SK-N-SH treated with all-trans-retinoic acid at 6 μM for 48 hours (cell line): ENCODE results near the gene DOCK1.

Experiments
- ARNTL ChIP-seq: fragments of 450-650 bp; formaldehyde crosslinking; IDR thresholded peaks from 2 replicates; pipeline ENCODE4 v1.5.0; 2020; ENCODE audit warnings: low read depth, mild to moderate bottlenecking, moderate library complexity, borderline replicate concordance
- CSDC2 ChIP-seq: fragments of 250-450 bp; sonication (Bioruptor Pico); IDR thresholded peaks from 2 replicates; pipeline ENCODE4 v1.5.0; 2020; ENCODE audit warnings: mild to moderate bottlenecking, moderate library complexity
- ESRRG ChIP-seq: fragments of 250-450 bp; sonication (Bioruptor Pico); IDR thresholded peaks from 2 replicates; pipeline ENCODE4 v1.6.1; 2021; ENCODE audit warnings: mild to moderate bottlenecking
- POU6F1 ChIP-seq: fragments of 250-450 bp; sonication (Bioruptor Pico); IDR thresholded peaks from 2 replicates; pipeline ENCODE4 v1.8.0; 2021; ENCODE audit warnings: low read depth, mild to moderate bottlenecking, moderate library complexity, borderline replicate concordance
- RARB ChIP-seq: fragments of 250-450 bp; sonication (Bioruptor Pico); IDR thresholded peaks from 2 replicates; pipeline ENCODE4 v1.8.0; 2021; ENCODE audit warnings: mild to moderate bottlenecking, moderate library complexity
- TCF4 ChIP-seq: fragments of 250-450 bp; sonication (Bioruptor Pico); IDR thresholded peaks from 2 replicates; pipeline ENCODE4 v1.8.0; 2021; ENCODE audit warnings: mild to moderate bottlenecking, moderate library complexity, borderline replicate concordance
- ZC3H10 ChIP-seq: fragments of 250-450 bp; sonication (Bioruptor Pico); IDR thresholded peaks from 2 replicates; pipeline ENCODE4 v1.5.1; 2021; ENCODE audit warnings: mild to moderate bottlenecking, moderate library complexity
- ZFP3 ChIP-seq: fragments of 250-450 bp; sonication (Bioruptor Pico); IDR thresholded peaks from 2 replicates; pipeline ENCODE4 v1.5.0; 2020; ENCODE audit warnings: mild to moderate bottlenecking, moderate library complexity
- ZFP30 ChIP-seq: fragments of 450-650 bp; formaldehyde crosslinking; IDR thresholded peaks from 2 replicates; pipeline ENCODE4 v1.5.0; 2022; ENCODE audit warnings: mild to moderate bottlenecking, moderate library complexity
- ZNF70 ChIP-seq: fragments of 450-650 bp; formaldehyde crosslinking; IDR thresholded peaks from 2 replicates; pipeline ENCODE4 v1.5.0; 2020; ENCODE audit warnings: mild to moderate bottlenecking, moderate library complexity
- ZNF8 ChIP-seq: fragments of 450-650 bp; formaldehyde crosslinking; IDR thresholded peaks from 2 replicates; pipeline ENCODE4 v1.5.0; 2020; ENCODE audit warnings: mild to moderate bottlenecking, moderate library complexity
- TF ChIP-seq, protein P1 (sequence below): fragments of 250-450 bp; sonication (Bioruptor Pico); IDR thresholded peaks from 2 replicates; pipeline ENCODE4 v1.8.0; 2020; ENCODE audit warnings: mild to moderate bottlenecking, moderate library complexity, borderline replicate concordance
- TF ChIP-seq, protein P2 (sequence below): fragments of 250-450 bp; sonication (Bioruptor Pico); IDR thresholded peaks from 2 replicates; pipeline ENCODE4 v1.5.0; 2020; ENCODE audit warnings: mild to moderate bottlenecking, moderate library complexity

DNA sequence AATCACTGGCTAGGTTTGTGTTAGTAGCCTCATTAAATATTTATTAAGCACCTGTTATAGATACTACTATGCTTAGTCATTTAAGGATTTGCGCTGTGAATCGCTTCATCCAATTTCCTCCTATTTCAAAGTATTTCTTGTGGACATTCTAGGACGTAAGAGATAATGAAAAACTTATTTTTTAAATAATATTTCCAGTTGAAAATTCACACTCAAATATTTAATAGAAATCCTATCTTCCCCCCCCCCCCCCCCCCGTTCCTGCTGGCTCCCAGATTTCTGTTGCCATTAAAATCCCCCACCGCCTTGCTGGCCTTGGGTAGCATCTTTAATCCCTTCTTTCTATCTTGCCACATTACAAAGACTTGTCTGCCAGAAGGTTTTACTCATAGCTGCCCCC lies 285.2 kb downstream of the DOCK1 start:
- no peak for TF ChIP-seq ZFP3 (CRISPR knock-in tag)
- TF ChIP-seq RARB (CRISPR knock-in tag) = no peak
- TF ChIP-seq ZNF8 (CRISPR knock-in tag) = no peak
- TF ChIP-seq POU6F1 = no peak
- TF ChIP-seq, protein P1, sequence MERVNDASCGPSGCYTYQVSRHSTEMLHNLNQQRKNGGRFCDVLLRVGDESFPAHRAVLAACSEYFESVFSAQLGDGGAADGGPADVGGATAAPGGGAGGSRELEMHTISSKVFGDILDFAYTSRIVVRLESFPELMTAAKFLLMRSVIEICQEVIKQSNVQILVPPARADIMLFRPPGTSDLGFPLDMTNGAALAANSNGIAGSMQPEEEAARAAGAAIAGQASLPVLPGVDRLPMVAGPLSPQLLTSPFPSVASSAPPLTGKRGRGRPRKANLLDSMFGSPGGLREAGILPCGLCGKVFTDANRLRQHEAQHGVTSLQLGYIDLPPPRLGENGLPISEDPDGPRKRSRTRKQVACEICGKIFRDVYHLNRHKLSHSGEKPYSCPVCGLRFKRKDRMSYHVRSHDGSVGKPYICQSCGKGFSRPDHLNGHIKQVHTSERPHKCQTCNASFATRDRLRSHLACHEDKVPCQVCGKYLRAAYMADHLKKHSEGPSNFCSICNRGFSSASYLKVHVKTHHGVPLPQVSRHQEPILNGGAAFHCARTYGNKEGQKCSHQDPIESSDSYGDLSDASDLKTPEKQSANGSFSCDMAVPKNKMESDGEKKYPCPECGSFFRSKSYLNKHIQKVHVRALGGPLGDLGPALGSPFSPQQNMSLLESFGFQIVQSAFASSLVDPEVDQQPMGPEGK (CRISPR knock-in tag) = no peak
- TF ChIP-seq, protein P2, sequence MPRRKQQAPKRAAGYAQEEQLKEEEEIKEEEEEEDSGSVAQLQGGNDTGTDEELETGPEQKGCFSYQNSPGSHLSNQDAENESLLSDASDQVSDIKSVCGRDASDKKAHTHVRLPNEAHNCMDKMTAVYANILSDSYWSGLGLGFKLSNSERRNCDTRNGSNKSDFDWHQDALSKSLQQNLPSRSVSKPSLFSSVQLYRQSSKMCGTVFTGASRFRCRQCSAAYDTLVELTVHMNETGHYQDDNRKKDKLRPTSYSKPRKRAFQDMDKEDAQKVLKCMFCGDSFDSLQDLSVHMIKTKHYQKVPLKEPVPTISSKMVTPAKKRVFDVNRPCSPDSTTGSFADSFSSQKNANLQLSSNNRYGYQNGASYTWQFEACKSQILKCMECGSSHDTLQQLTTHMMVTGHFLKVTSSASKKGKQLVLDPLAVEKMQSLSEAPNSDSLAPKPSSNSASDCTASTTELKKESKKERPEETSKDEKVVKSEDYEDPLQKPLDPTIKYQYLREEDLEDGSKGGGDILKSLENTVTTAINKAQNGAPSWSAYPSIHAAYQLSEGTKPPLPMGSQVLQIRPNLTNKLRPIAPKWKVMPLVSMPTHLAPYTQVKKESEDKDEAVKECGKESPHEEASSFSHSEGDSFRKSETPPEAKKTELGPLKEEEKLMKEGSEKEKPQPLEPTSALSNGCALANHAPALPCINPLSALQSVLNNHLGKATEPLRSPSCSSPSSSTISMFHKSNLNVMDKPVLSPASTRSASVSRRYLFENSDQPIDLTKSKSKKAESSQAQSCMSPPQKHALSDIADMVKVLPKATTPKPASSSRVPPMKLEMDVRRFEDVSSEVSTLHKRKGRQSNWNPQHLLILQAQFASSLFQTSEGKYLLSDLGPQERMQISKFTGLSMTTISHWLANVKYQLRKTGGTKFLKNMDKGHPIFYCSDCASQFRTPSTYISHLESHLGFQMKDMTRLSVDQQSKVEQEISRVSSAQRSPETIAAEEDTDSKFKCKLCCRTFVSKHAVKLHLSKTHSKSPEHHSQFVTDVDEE (CRISPR knock-in tag) = no peak
- TF ChIP-seq ZC3H10 = no peak
- TF ChIP-seq ESRRG = no peak
- TF ChIP-seq ARNTL = no peak
- no peak for TF ChIP-seq ZNF70 (CRISPR knock-in tag)
- no peak for TF ChIP-seq CSDC2 (CRISPR knock-in tag)
- no peak for TF ChIP-seq ZFP30 (CRISPR knock-in tag)
- no peak for TF ChIP-seq TCF4 (CRISPR knock-in tag)
